ENCODE measurements around the gene SUN1.
"Not testable (repeated sequence)": the region's sequence is repeated elsewhere in the genome, so short reads cannot be mapped to it uniquely, and the experiment has no call there.

SUN1 gene

GRCh38 chr7:867406-868188 lies 35.3 kb downstream of the SUN1 start:
- H3K9ac ChIP-seq (ENCODE audit: low read depth, low read length) = no peak overlapping the region
- peaks cover 22% of the 10 kb centered on the region for H3K36me3 ChIP-seq (ENCODE audit: insufficient read depth, low read length)
- no peaks in the 10 kb centered on the region for H3K4me1 ChIP-seq (ENCODE audit: insufficient read depth, low read length)
- no peaks in the 10 kb centered on the region for H3K9me3 ChIP-seq (ENCODE audit: control insufficient read depth, insufficient read depth, low read length)

GRCh38 chr7:868189-868486 lies 35.9 kb downstream of the SUN1 start:
- no peak overlapping the region for H3K9ac ChIP-seq (ENCODE audit: low read depth, low read length)
- H3K36me3 ChIP-seq (ENCODE audit: insufficient read depth, low read length) = peaks cover 21% of the 10 kb centered on the region
- no peaks in the 10 kb centered on the region for H3K9me3 ChIP-seq (ENCODE audit: control insufficient read depth, insufficient read depth, low read length)
- no peaks in the 10 kb centered on the region for H3K4me1 ChIP-seq (ENCODE audit: insufficient read depth, low read length)

GRCh38 chr7:869348-869747 lies 37.1 kb downstream of the SUN1 start:
- Histone ChIP-seq H3K9me3 (ENCODE audit: control insufficient read depth, insufficient read depth, low read length) (no peaks in the 10 kb centered on the region), H3K9ac (ENCODE audit: low read depth, low read length) (no peak overlapping the region), H3K4me1 (ENCODE audit: insufficient read depth, low read length) (0 out of 2 replicates have a peak, but pooled peaks cover 3% of the 10 kb centered on the region), H3K36me3 (ENCODE audit: insufficient read depth, low read length) (peaks cover 21% of the 10 kb centered on the region; the same call in 1 of the 2 replicates)

GRCh38 chr7:871900-872537 lies 39.7 kb downstream of the SUN1 start:
- H3K9ac ChIP-seq (ENCODE audit: low read depth, low read length) = no peak overlapping the region
- H3K36me3 ChIP-seq (ENCODE audit: insufficient read depth, low read length) = peaks cover 15% of the 10 kb centered on the region; the same call in 1 of the 2 replicates
- H3K9me3 ChIP-seq (ENCODE audit: control insufficient read depth, insufficient read depth, low read length) = no peaks in the 10 kb centered on the region
- H3K4me1 ChIP-seq (ENCODE audit: insufficient read depth, low read length) = 0 out of 2 replicates have a peak, but pooled peaks cover 3% of the 10 kb centered on the region

GRCh38 chr7:872685-873084 lies 40.4 kb downstream of the SUN1 start:
- H3K9me3 ChIP-seq (ENCODE audit: control insufficient read depth, insufficient read depth, low read length); H3K4me1 ChIP-seq (ENCODE audit: insufficient read depth, low read length): not testable (repeated sequence)
- H3K36me3 ChIP-seq (ENCODE audit: insufficient read depth, low read length) = peaks cover 12% of the 10 kb centered on the region; the same call in 1 of the 2 replicates

GRCh38 chr7:873367-874002 lies 41.2 kb downstream of the SUN1 start:
- 0 out of 2 replicates have a peak, but pooled peaks cover 3% of the 10 kb centered on the region for H3K4me1 ChIP-seq (ENCODE audit: insufficient read depth, low read length)
- H3K9me3 ChIP-seq (ENCODE audit: control insufficient read depth, insufficient read depth, low read length) = no peaks in the 10 kb centered on the region
- H3K9ac ChIP-seq (ENCODE audit: low read depth, low read length) = no peak overlapping the region
- peaks cover 11% of the 10 kb centered on the region; the same call in 1 of the 2 replicates for H3K36me3 ChIP-seq (ENCODE audit: insufficient read depth, low read length)

More at GRCh38 chr7:872685-873084, 40.4 kb downstream of the SUN1 start:
- not testable (repeated sequence) for H3K9ac ChIP-seq (ENCODE audit: low read depth, low read length)

- Histone ChIP-seq H3K36me3 (ENCODE audit: insufficient read depth, low read length) (peaks cover 8% of the 10 kb centered on the region; the same call in 1 of the 2 replicates), H3K9me3 (ENCODE audit: control insufficient read depth, insufficient read depth, low read length) (no peaks in the 10 kb centered on the region), H3K4me1 (ENCODE audit: insufficient read depth, low read length) (peaks cover 3% of the 10 kb centered on the region; the same call in 1 of the 2 replicates), H3K9ac (ENCODE audit: low read depth, low read length) (no peak overlapping the region)
These were observed 41.9 kb downstream of the SUN1 start for GRCh38 chr7:874031-874749.

GRCh38 chr7:875051-875450 lies 42.8 kb downstream of the SUN1 start:
- H3K9ac ChIP-seq (ENCODE audit: low read depth, low read length) = no peak overlapping the region
- no peaks in the 10 kb centered on the region for H3K9me3 ChIP-seq (ENCODE audit: control insufficient read depth, insufficient read depth, low read length)
- 0 out of 2 replicates have a peak, but pooled peaks cover 4% of the 10 kb centered on the region for H3K36me3 ChIP-seq (ENCODE audit: insufficient read depth, low read length)
- H3K4me1 ChIP-seq (ENCODE audit: insufficient read depth, low read length) = peaks cover 3% of the 10 kb centered on the region; the same call in 1 of the 2 replicates

GRCh38 chr7:875476-876076 lies 43.3 kb downstream of the SUN1 start:
- Histone ChIP-seq H3K9ac (ENCODE audit: low read depth, low read length) (peak overlapping the region; percentile 39; the same call in 1 of the 2 replicates), H3K9me3 (ENCODE audit: control insufficient read depth, insufficient read depth, low read length) (no peaks in the 10 kb centered on the region), H3K36me3 (ENCODE audit: insufficient read depth, low read length) (0 out of 2 replicates have a peak, but pooled peaks cover 4% of the 10 kb centered on the region), H3K4me1 (ENCODE audit: insufficient read depth, low read length) (peaks cover 3% of the 10 kb centered on the region; the same call in 1 of the 2 replicates)

GRCh38 chr7:876077-876971 lies 44.0 kb downstream of the SUN1 start, which contains the start of gene GET4:
Gene GET4 (plus strand): TSS chr7:876554. CDS start chr7:876646, 92 bp downstream.
- Histone ChIP-seq H3K9me3 (ENCODE audit: control insufficient read depth, insufficient read depth, low read length) (no peaks in the 10 kb centered on the region), H3K9ac (ENCODE audit: low read depth, low read length) (peak within 1 kb of the TSS; percentile 90), H3K4me1 (ENCODE audit: insufficient read depth, low read length) (peaks cover 3% of the 10 kb centered on the region; the same call in 1 of the 2 replicates), H3K36me3 (ENCODE audit: insufficient read depth, low read length) (peaks cover 4% of the 10 kb centered on the region; the same call in 1 of the 2 replicates)

GRCh38 chr7:876972-877311 lies 44.7 kb downstream of the SUN1 start:
- Histone ChIP-seq H3K9me3 (ENCODE audit: control insufficient read depth, insufficient read depth, low read length) (no peaks in the 10 kb centered on the region), H3K36me3 (ENCODE audit: insufficient read depth, low read length) (peaks cover 4% of the 10 kb centered on the region; the same call in 1 of the 2 replicates)

GRCh38 chr7:877312-878232 lies 45.3 kb downstream of the SUN1 start:
- H3K9me3 ChIP-seq (ENCODE audit: control insufficient read depth, insufficient read depth, low read length) = no peaks in the 10 kb centered on the region
- H3K36me3 ChIP-seq (ENCODE audit: insufficient read depth, low read length) = peaks cover 4% of the 10 kb centered on the region; the same call in 1 of the 2 replicates
- H3K4me1 ChIP-seq (ENCODE audit: insufficient read depth, low read length) = peaks cover 3% of the 10 kb centered on the region; the same call in 1 of the 2 replicates
- peak overlapping the region; percentile 90 for H3K9ac ChIP-seq (ENCODE audit: low read depth, low read length)

More at GRCh38 chr7:876972-877311, 44.7 kb downstream of the SUN1 start:
- Histone ChIP-seq H3K9ac (ENCODE audit: low read depth, low read length) (peak overlapping the region; percentile 90), H3K4me1 (ENCODE audit: insufficient read depth, low read length) (peaks cover 3% of the 10 kb centered on the region; the same call in 1 of the 2 replicates)

All from ES-I3 (cell line).